ENCODE measurements around the gene ZC3H4. TPM values are rescaled to one million over a fixed set of nuclear protein-coding genes. Genes with fewer than 3 reads are reported as not detected.
A peak's percentile ranks its signal among the peaks of the same experiment; 100 is the strongest.

ZC3H4 gene
- total RNA-seq, 2 experiments from 2014 or later: 98.3 to 104 TPM

DNA sequence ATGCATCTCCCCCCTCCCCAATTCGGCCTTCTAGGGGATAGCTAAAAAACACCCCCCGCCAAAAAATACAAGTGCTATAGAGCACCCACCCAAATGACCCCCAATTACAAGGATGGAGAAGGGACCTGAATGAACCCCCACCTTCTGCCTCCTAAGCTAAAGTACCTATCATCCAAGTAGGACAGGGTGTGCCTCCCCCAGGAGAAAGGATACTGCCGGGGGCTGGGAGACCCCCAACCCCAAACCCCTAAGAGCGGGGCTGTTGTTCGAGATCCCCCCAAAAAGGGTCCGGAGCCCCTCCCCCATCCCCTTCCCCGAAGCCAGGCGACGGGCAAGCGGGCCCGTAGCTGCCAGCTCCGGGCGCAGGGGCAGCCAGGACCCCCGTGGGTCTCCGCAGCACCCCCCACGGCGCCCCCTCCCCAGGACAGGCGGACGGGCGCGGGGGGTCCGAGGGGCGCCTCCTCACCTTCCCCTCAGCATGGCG lies 1.9 kb downstream of the ZC3H4 start:
- POLR2A ChIA-PET: interaction anchor here (0.5 to 15.1 kb wide), 23 partner anchors 9 to 324 kb away, joined by 3 to 704 read pairs (median 11); partner anchors contain the start of genes ARHGAP35, CCDC9, INAFM1 and SAE1
- Mint-ChIP-seq H3K9me3 (no peaks in the 10 kb centered on the region), H3K27ac (peak overlapping the region; percentile 100), H3K36me3 (ENCODE audit: low read depth) (peaks cover 49% of the 10 kb centered on the region), H3K4me3 (peak overlapping the region; percentile 90), H3K4me1 (peaks cover 47% of the 10 kb centered on the region), H3K27me3 (no peaks in the 10 kb centered on the region)
- CTCF ChIA-PET: interaction anchor here (0.7 to 1.8 kb wide), 4 partner anchors 18 to 237 kb away, joined by 3 to 4 read pairs (median 4); partner anchors contain the start of gene DHX34
- DNase-seq: no peak

DNA sequence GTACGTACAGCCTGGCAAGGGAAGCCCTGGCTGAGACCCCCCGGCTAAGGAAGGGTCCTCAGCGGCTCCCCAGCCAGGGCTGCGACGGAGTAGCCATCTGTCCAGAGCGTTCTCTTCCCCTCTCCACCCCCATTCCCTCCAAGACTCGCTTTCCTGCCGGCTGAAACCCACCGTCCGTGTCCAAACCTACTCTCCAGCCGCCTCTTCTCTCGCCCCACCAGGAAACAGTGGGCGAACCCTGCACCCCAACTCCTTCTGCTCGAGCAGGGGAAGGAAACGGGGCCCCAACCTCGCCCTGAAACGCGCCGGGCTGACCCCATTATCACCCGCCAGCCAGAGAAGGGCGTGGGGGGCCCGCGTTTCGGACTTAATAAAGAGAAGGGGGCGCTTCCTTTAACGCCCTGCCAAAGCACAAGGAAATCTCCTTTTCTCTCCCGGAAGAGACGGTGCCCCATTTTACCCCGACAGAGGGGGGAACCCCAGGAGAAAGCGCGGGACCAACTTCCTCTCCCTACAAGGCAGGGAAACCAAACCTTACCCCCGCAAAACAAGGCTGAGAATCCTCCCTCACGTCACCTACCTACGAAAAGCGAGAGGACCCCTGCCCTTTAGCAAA lies 2.5 kb downstream of the ZC3H4 start:
- ChIA-PET CTCF (interaction anchor here (1.1 to 1.8 kb wide), 3 partner anchors 17 to 238 kb away, joined by 3 to 4 read pairs (median 4); partner anchors contain the start of gene DHX34), POLR2A (interaction anchor here (0.5 to 15.1 kb wide), 22 partner anchors 8 to 324 kb away, joined by 3 to 704 read pairs (median 10); partner anchors contain the start of genes ARHGAP35, CCDC9, INAFM1 and SAE1)
- peaks cover 51% of the 10 kb centered on the region for H3K4me1 Mint-ChIP-seq
- H3K27me3 Mint-ChIP-seq: no peaks in the 10 kb centered on the region
- H3K9me3 Mint-ChIP-seq: no peaks in the 10 kb centered on the region
- H3K36me3 Mint-ChIP-seq (ENCODE audit: low read depth): peaks cover 51% of the 10 kb centered on the region
- DNase-seq: peak; percentile 56
- H3K4me3 Mint-ChIP-seq: peak overlapping the region; percentile 90
- H3K27ac Mint-ChIP-seq: peak overlapping the region; percentile 100

DNA sequence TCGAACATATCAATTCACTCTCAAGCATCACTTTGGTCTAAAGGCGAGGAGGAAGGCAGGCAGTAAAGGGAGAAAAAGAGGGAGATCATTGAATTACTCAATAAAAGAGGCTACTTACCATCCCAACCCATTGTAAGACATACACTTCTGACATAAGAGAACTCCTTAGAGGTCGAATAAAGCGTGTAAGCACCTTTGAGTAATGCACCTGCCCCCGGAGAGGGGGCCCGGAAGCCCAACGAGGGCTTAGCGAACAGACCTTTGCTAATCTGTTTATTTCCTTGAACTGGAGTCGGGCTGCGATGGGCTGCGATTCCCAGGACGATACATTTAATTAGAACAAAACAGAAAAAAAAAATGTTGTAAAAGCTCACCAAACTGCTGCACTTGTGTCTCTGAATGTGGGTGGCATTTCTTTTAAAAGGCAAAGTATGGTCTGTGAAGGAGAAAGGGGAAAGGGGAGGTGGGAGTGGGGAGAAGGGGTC lies 3.0 kb downstream of the ZC3H4 start:
- Mint-ChIP-seq H3K4me1 (peaks cover 57% of the 10 kb centered on the region), H3K36me3 (ENCODE audit: low read depth) (peaks cover 57% of the 10 kb centered on the region), H3K4me3 (peak overlapping the region; percentile 90), H3K9me3 (no peaks in the 10 kb centered on the region), H3K27me3 (no peaks in the 10 kb centered on the region), H3K27ac (peak overlapping the region; percentile 100)
- peak; percentile 50 for DNase-seq
- ChIA-PET POLR2A (interaction anchor here (0.6 to 15.1 kb wide), 12 partner anchors 8 to 325 kb away, joined by 3 to 704 read pairs (median 8); partner anchors contain the start of genes CCDC9 and SAE1), CTCF (interaction anchor here (0.8 to 1.8 kb wide), 3 partner anchors 17 to 238 kb away, joined by 3 to 4 read pairs (median 4); partner anchors contain the start of gene DHX34)

DNA sequence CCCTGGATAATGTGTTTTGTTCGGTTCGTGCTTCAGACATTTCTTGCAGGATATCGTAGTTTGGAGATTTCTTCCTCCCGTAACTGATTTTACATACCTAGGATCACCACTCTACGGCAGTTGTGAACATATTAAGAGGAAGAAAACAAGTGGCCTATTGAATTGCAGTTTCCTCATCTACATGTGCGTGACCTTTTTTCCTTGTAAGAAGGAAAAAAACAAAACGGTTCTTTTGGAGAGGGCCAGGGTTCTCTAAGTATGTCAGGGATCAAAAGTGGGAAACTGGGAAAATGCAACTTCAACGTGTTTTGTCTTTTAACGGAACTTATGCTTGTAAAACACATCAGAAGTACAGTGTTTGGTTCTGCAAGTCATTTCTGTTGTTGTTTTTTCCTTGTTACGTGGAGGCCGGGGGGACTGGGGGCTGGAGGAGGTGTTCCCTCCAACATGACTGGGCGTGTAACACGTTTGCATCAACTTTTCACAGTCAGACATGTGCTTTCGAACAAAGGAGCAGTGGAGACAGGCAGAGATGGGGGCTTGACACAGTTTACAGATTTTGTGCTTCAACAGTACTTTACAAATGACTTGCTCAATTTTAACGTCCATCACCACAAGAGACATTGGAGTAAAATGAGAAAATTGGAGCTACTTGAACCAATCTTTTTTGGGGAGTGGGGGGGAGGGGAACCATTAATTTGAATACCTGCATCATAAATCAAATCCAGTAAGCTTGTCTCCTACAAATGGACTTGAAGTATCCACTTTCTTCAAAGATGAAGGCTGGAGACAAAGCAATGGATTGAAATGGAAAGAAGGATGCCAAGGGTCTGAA lies 3.8 kb downstream of the ZC3H4 start:
- no peaks in the 10 kb centered on the region for H3K9me3 Mint-ChIP-seq
- peaks cover 59% of the 10 kb centered on the region for H3K4me1 Mint-ChIP-seq
- H3K36me3 Mint-ChIP-seq (ENCODE audit: low read depth): peaks cover 64% of the 10 kb centered on the region
- H3K27me3 Mint-ChIP-seq: no peaks in the 10 kb centered on the region
- DNase-seq: peak; percentile 76
- ChIA-PET POLR2A (interaction anchor here (0.6 to 15.1 kb wide), 12 partner anchors 14 to 508 kb away, joined by 3 to 704 read pairs (median 5); partner anchors contain the start of genes CCDC9 and SAE1), CTCF (interaction anchor here (0.8 to 2.1 kb wide), 2 partner anchors 13 to 16 kb away, joined by 3 to 9 read pairs; no protein-coding TSS in a partner anchor)
- H3K27ac Mint-ChIP-seq: peak overlapping the region; percentile 100
- peak overlapping the region; percentile 90 for H3K4me3 Mint-ChIP-seq

DNA sequence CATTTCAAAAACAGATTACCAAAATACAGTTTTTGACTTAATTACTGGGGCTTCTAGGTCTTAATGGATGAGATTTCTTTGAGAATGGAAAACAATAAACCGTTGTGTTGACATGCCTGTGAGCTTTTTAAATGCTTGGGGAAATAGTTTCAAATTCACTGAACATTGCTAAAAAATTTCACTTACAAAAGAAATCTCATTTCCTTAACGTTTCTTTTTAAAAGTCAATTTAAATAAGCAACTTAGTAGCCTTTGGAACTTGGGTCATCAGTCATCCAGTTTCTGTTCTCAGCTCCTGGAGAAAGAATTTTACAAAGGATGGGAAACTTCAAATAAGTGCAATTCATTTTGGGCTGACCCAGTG lies 4.4 kb downstream of the ZC3H4 start:
- POLR2A ChIA-PET: interaction anchor here (0.6 to 15.1 kb wide), 8 partner anchors 10 to 507 kb away, joined by 3 to 704 read pairs (median 6); partner anchors contain the start of gene SAE1
- no peaks in the 10 kb centered on the region for H3K9me3 Mint-ChIP-seq
- peak overlapping the region; percentile 100 for H3K27ac Mint-ChIP-seq
- H3K36me3 Mint-ChIP-seq (ENCODE audit: low read depth): peaks cover 68% of the 10 kb centered on the region
- no peaks in the 10 kb centered on the region for H3K27me3 Mint-ChIP-seq
- CTCF ChIA-PET: interaction anchor here (2.1 to 2.5 kb wide), 2 partner anchors 13 to 15 kb away, joined by 9 read pairs; no protein-coding TSS in a partner anchor
- peak overlapping the region; percentile 90 for H3K4me3 Mint-ChIP-seq
- no peak for DNase-seq
- peaks cover 59% of the 10 kb centered on the region for H3K4me1 Mint-ChIP-seq

DNA sequence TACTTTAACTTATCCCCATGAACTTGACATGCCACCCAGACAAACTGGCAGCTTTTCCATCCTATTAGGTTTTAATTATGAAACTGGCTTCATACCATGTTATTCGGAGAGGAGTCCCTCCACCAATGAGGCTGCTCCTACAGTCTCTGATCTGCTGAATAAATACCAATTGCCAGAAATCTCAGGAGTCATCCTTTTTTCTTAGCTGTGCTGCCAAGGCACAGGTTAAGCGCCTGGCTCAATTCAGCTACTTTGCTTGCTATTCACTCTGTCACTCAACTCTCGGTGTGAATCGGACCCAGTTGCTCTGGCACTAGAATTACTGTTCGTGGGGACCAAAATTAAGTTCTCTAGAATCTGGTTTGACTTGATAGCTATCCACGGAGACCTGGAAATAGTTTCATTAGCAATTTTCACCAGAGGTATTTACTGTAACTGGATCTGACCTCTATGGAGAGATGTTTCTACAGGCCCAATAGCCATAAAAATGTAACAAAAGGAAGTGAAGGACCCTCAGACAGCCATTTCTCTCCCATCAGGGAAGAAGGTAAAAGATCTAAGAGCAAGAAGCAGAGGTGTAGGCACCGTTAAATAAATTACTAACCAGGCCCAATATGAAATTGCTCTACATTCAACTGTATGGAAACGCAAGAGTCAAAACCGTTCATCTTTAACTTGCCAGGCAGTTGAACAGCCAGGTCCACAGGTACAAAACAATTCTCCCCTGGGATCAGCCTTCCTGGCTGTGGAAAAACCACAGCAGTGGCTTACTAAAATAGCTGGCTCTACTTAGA lies 5.4 kb downstream of the ZC3H4 start:
- Mint-ChIP-seq H3K4me3 (peak overlapping the region; percentile 38), H3K9me3 (no peaks in the 10 kb centered on the region), H3K36me3 (ENCODE audit: low read depth) (peaks cover 66% of the 10 kb centered on the region), H3K27ac (peak overlapping the region; percentile 100), H3K4me1 (peaks cover 55% of the 10 kb centered on the region), H3K27me3 (no peaks in the 10 kb centered on the region)
- ChIA-PET CTCF (interaction anchor here (2.1 to 2.5 kb wide), 3 partner anchors 12 to 29 kb away, joined by 9 read pairs; no protein-coding TSS in a partner anchor), POLR2A (interaction anchor here (0.8 to 15.1 kb wide), 7 partner anchors 13 to 320 kb away, joined by 3 to 704 read pairs (median 6); partner anchors contain the start of genes SAE1 and SLC1A5)
- no peak for DNase-seq

DNA sequence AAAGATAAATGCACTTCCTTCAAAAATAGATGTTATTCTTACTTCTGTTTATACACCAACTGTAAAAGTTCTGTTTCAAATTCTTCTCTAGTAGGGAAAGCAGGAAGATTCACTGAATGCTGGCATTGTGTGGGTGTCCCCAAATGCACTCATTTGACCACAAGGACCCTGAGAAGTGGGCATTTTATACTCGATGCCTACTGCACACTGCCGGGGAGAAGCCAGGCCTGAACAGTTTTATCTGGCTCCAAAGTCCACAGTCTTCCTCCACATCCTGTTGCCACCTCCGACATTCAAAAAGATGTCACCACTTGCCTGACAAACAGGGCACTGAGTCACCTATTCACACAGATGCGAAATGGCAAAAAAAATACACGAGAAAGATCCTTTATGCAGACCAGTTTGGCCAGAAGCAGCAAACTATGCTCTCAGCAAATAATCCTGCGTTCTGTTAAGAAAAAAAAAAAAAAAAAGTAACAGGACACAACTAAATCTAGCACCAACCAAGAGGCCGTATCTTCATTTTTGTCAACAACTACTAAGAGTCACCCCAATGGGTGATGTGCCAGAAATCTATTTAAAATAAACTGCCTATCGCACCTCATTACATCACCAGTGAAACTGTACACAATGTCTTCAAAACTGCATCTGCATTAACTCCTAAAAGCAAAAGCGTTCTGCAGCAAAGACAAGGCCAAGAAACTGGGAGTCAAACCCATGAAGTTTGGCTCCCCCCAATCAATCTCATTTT lies 6.2 kb downstream of the ZC3H4 start:
- peaks cover 62% of the 10 kb centered on the region for H3K4me1 Mint-ChIP-seq
- ChIA-PET POLR2A (interaction anchor here (0.7 to 15.1 kb wide), 11 partner anchors 12 to 320 kb away, joined by 3 to 704 read pairs (median 4); partner anchors contain the start of genes CCDC9, SAE1 and SLC1A5), CTCF (interaction anchor here (0.6 to 2.5 kb wide), 5 partner anchors 11 to 487 kb away, joined by 3 to 9 read pairs (median 9); no protein-coding TSS in a partner anchor)
- no peaks in the 10 kb centered on the region for H3K9me3 Mint-ChIP-seq
- no peaks in the 10 kb centered on the region for H3K27me3 Mint-ChIP-seq
- peaks cover 73% of the 10 kb centered on the region for H3K36me3 Mint-ChIP-seq (ENCODE audit: low read depth)
- peak; percentile 65 for DNase-seq
- peak overlapping the region; percentile 100 for H3K27ac Mint-ChIP-seq
- peak overlapping the region; percentile 38 for H3K4me3 Mint-ChIP-seq

DNA sequence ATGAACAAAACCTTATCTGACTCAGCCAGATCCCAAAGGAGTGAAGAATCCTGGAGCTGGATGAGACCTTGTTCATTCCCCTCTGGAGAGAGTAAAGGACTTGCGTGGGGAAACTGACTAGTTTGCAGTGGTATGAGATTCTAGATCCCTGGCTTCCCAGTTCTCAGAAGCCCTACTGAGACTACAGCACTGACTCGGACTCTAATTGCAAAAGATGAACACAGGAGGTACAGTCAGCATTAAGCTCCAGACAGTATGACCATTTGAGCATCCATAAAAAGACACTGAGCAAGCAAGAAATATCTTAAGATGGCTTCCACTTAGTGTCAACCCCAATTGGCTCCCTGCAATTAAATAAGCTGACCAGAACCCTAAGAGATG lies 6.8 kb downstream of the ZC3H4 start:
- Mint-ChIP-seq H3K4me1 (peaks cover 67% of the 10 kb centered on the region), H3K27me3 (no peaks in the 10 kb centered on the region), H3K36me3 (ENCODE audit: low read depth) (peaks cover 73% of the 10 kb centered on the region), H3K9me3 (no peaks in the 10 kb centered on the region), H3K27ac (peak overlapping the region; percentile 100), H3K4me3 (peak overlapping the region; percentile 38)
- ChIA-PET CTCF (interaction anchor here (0.6 to 2.5 kb wide), 6 partner anchors 13 to 487 kb away, joined by 3 to 9 read pairs (median 4); no protein-coding TSS in a partner anchor), POLR2A (interaction anchor here (0.7 to 15.1 kb wide), 8 partner anchors 11 to 167 kb away, joined by 3 to 704 read pairs (median 4); partner anchors contain the start of genes CCDC9 and SAE1)
- DNase-seq: no peak

DNA sequence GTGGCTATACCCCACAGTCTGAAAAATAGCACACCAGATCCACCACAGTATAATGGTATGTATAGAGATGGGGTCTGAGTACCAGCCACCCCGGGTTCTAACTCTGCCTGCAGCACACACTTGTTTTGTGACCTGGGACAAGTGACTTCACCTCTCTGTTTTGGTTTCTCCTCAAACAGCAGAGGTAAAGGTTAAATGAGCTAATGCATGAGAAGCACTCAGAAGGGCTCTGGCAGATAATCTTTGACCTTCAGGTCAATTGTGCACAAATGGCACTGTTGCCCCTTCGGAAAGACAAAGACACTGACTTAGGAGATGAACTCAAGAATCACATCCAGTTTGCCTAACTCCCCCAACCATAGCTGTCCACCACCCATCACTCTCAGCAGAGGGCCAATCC lies 7.7 kb downstream of the ZC3H4 start:
- ChIA-PET CTCF (interaction anchor here (0.5 to 2.1 kb wide), 3 partner anchors 26 to 150 kb away, joined by 3 to 9 read pairs (median 4); no protein-coding TSS in a partner anchor), POLR2A (interaction anchor here (0.7 to 15.1 kb wide), 6 partner anchors 8 to 168 kb away, joined by 3 to 704 read pairs (median 7); partner anchors contain the start of genes SAE1 and ZC3H4)
- peaks cover 64% of the 10 kb centered on the region for H3K36me3 Mint-ChIP-seq (ENCODE audit: low read depth)
- peak overlapping the region; percentile 100 for H3K27ac Mint-ChIP-seq
- H3K4me3 Mint-ChIP-seq: no peak overlapping the region
- H3K27me3 Mint-ChIP-seq: no peaks in the 10 kb centered on the region
- no peaks in the 10 kb centered on the region for H3K9me3 Mint-ChIP-seq
- no peak for DNase-seq
- H3K4me1 Mint-ChIP-seq: peaks cover 68% of the 10 kb centered on the region

DNA sequence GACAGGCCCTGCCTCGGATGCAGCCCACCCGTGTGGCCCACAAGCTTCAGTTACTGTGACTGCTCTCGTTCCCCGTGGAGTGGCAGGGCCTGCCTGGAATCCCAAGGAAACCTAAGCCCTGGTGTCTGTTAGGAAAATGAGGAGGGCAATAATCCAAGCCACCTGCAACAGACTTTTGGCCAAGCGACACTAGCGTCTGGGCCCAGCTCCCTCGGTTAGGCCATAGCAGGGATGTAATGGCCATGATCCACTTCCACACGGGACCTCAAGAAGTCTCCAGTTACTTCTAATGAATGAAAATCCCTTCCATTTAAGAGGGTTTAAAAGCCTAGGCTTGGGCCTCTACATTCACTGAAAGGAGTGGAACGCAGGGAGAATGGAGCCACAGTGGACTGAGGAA lies 8.9 kb downstream of the ZC3H4 start:
- ChIA-PET CTCF (no interaction called here), POLR2A (interaction anchor here (4.0 to 15.1 kb wide), 2 partner anchors 8 to 9 kb away, joined by 43 to 704 read pairs; partner anchors contain the start of gene ZC3H4)
- peaks cover 70% of the 10 kb centered on the region for H3K4me1 Mint-ChIP-seq
- H3K9me3 Mint-ChIP-seq: no peaks in the 10 kb centered on the region
- H3K4me3 Mint-ChIP-seq: no peak overlapping the region
- H3K27me3 Mint-ChIP-seq: no peaks in the 10 kb centered on the region
- peaks cover 57% of the 10 kb centered on the region for H3K36me3 Mint-ChIP-seq (ENCODE audit: low read depth)
- no peak overlapping the region for H3K27ac Mint-ChIP-seq
- no peak for DNase-seq

All from activated CD4-positive, alpha-beta memory T cell treated with anti-CD3 and anti-CD28 coated beads, Interleukin-2, amount 10 ng/mL, durations not matched to agents 7 days and 5 days (primary cell).